SK-N-SH (cell line): ENCODE data around the gene RASGEF1B.

ENCODE experiments used
- EP300 ChIP-seq, 2 experiments: IDR thresholded peaks; 2 replicates each; pipeline versions ENCODE4 v1.4.0 to v1.6.1; 2012; ENCODE audit warnings: borderline replicate concordance in 1 of 2, low read depth in 1 of 2, low read length in 1 of 2
- SIN3A ChIP-seq: IDR thresholded peaks from 2 replicates; pipeline ENCODE4 v1.6.1; 2012; ENCODE audit warnings: low read depth, mild to moderate bottlenecking, low read length, moderate library complexity, borderline replicate concordance
- TF ChIP-seq, protein P1 (sequence below): fragments of 200-600 bp; sonication (generic); IDR thresholded peaks from 2 replicates; pipeline ENCODE4 v1.6.1; 2017; ENCODE audit warnings: antibody characterized with exemption, mild to moderate bottlenecking, moderate library complexity
- TF ChIP-seq, protein P2 (sequence below): IDR thresholded peaks from 2 replicates; pipeline ENCODE4 v1.6.1; 2012; ENCODE audit warnings: mild to moderate bottlenecking, low read depth, low read length, moderate library complexity

DNA sequence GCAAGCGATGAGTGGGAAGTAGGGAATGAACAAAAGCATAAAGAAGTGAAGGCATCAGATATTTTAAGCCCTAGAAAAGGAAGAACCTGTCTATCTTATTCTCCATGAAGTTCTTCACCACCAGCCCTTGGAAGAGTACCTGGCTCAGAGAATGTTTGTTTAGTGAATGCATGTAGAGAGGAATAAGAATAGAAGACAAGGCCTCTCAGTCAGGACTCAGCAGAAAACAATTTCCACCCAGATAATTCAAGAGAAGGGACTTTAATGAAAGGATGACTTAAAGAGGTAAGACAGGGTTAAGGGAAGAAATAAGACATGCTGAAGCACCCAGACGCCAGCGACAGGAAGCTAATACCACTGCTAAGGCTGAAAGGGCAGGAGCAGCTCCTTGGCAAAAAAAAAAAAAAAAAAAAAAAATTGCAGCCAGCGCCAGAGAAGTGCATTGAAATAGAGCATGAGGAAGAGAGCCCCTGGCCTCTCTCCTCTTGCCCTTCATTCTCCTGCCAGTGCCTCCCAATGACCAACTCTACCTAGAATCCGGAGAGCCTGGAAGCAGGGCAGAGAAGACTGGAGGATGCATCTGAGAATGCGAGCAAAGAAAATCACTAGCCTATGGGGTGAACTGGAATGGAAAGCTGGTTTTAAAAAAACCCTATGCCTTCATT is 47.2 kb upstream of the RASGEF1B start:
- TF ChIP-seq SIN3A = no peak
- TF ChIP-seq, protein P1, sequence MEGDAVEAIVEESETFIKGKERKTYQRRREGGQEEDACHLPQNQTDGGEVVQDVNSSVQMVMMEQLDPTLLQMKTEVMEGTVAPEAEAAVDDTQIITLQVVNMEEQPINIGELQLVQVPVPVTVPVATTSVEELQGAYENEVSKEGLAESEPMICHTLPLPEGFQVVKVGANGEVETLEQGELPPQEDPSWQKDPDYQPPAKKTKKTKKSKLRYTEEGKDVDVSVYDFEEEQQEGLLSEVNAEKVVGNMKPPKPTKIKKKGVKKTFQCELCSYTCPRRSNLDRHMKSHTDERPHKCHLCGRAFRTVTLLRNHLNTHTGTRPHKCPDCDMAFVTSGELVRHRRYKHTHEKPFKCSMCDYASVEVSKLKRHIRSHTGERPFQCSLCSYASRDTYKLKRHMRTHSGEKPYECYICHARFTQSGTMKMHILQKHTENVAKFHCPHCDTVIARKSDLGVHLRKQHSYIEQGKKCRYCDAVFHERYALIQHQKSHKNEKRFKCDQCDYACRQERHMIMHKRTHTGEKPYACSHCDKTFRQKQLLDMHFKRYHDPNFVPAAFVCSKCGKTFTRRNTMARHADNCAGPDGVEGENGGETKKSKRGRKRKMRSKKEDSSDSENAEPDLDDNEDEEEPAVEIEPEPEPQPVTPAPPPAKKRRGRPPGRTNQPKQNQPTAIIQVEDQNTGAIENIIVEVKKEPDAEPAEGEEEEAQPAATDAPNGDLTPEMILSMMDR = no peak
- TF ChIP-seq, protein P2, sequence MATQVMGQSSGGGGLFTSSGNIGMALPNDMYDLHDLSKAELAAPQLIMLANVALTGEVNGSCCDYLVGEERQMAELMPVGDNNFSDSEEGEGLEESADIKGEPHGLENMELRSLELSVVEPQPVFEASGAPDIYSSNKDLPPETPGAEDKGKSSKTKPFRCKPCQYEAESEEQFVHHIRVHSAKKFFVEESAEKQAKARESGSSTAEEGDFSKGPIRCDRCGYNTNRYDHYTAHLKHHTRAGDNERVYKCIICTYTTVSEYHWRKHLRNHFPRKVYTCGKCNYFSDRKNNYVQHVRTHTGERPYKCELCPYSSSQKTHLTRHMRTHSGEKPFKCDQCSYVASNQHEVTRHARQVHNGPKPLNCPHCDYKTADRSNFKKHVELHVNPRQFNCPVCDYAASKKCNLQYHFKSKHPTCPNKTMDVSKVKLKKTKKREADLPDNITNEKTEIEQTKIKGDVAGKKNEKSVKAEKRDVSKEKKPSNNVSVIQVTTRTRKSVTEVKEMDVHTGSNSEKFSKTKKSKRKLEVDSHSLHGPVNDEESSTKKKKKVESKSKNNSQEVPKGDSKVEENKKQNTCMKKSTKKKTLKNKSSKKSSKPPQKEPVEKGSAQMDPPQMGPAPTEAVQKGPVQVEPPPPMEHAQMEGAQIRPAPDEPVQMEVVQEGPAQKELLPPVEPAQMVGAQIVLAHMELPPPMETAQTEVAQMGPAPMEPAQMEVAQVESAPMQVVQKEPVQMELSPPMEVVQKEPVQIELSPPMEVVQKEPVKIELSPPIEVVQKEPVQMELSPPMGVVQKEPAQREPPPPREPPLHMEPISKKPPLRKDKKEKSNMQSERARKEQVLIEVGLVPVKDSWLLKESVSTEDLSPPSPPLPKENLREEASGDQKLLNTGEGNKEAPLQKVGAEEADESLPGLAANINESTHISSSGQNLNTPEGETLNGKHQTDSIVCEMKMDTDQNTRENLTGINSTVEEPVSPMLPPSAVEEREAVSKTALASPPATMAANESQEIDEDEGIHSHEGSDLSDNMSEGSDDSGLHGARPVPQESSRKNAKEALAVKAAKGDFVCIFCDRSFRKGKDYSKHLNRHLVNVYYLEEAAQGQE = no peak
- TF ChIP-seq EP300 (IDR thresholded peaks at IDR 0.05; ENCODE audit: borderline replicate concordance in 1 of 2, low read depth in 1 of 2, low read length in 1 of 2) = no peak
